Aorta (tissue), 5 donors: ENCODE results near the gene MARK3. TPM values are rescaled to one million over a fixed set of nuclear protein-coding genes. Genes with fewer than 3 reads are reported as not detected.

Experiments
- ATAC-seq: fragments of 200-7000 bp; cut with Tn5 transposase; one replicate; pipeline ENCODE4 v1.9.1; 2022; ENCODE audit warnings: moderate library complexity; ENCODE audit not compliant: low FRiP score
- DNase-seq, 2 donors: peaks; one replicate each; pipeline ENCODE4 v3.0.0-alpha.2; 2020
- H3K27ac ChIP-seq, 2 donors: one replicate each; pipeline ENCODE4 v1.5.1; 2013; ENCODE audit warnings: low read length in 2 of 2, mild to moderate bottlenecking in 2 of 2, moderate library complexity in 2 of 2, control low read depth in 1 of 2, inconsistent platforms in 1 of 2, low read depth in 1 of 2
- H3K27me3 ChIP-seq, 2 donors: one replicate each; pipeline ENCODE4 v1.6.1; 2013; ENCODE audit warnings: control low read depth in 1 of 2, low read length in 1 of 2, mild to moderate bottlenecking in 1 of 2, moderate library complexity in 1 of 2; ENCODE audit not compliant: insufficient read depth in 2 of 2, control insufficient read depth in 1 of 2
- H3K36me3 ChIP-seq, 2 donors: one replicate each; pipeline ENCODE4 v1.6.1; 2013; ENCODE audit warnings: control low read depth in 1 of 2, low read length in 1 of 2, mild to moderate bottlenecking in 1 of 2; ENCODE audit not compliant: insufficient read depth in 2 of 2, control insufficient read depth in 1 of 2
- H3K4me1 ChIP-seq, 2 donors: one replicate each; pipeline ENCODE4 v1.6.1; 2013; ENCODE audit warnings: low read length in 2 of 2, control low read depth in 1 of 2, mild to moderate bottlenecking in 1 of 2, moderate library complexity in 1 of 2; ENCODE audit not compliant: insufficient read depth in 2 of 2, control insufficient read depth in 1 of 2
- H3K4me3 ChIP-seq, 2 donors: one replicate each; pipeline ENCODE4 v1.5.1; 2013; ENCODE audit warnings: low read length in 2 of 2, control low read depth in 1 of 2, mild to moderate bottlenecking in 1 of 2
- H3K9me3 ChIP-seq: one replicate; pipeline ENCODE4 v1.6.1; 2013; ENCODE audit warnings: mild to moderate bottlenecking, low read length; ENCODE audit not compliant: control insufficient read depth
- WGBS, 2 donors: extraction: QIAGEN DNeasy Blood & Tissue Kit; methylation state at CpG; one replicate each; pipeline ENCODE4 v1.1.7; 2013; 5-methylcytosine and 5-hydroxymethylcytosine counted together
- intact Hi-C, 2 donors: fragments of 100-400 bp; cut with DNase I; formaldehyde crosslinking; loops; one replicate each; pipeline versions ENCODE4 v1.14.2 to v1.15.0; 2022
- polyA plus RNA-seq, 2 donors: library from polyadenylated mRNA; stranded (reverse); fragments of 200-250 nt; gene quantifications; one replicate each; pipeline ENCODE4 v1.2.3, GENCODE V29; 2013
- total RNA-seq, 2 donors: library from RNA; stranded (reverse); fragmentation: NEBNext Ultra II Directional; extraction: Animal tissue kit (Norgen Biotek cat#: 25700); gene quantifications; one replicate each; pipeline ENCODE4 v1.2.1, GENCODE V29; 2021
- donor health status: healthy with polysubstance abuse.
- donor health status: Bipolar disorder and iron deficiency.
- donor health status: DM: no; HTN: no; CAD: no.
- donor health status: DM: no; HTN: no; CAD: no.
- donor health status: DM: yes; HTN: yes; CAD: no.

MARK3 gene
- total and polyA plus RNA-seq, 4 donors = 21.7 to 121 (median 86.0) TPM

DNA sequence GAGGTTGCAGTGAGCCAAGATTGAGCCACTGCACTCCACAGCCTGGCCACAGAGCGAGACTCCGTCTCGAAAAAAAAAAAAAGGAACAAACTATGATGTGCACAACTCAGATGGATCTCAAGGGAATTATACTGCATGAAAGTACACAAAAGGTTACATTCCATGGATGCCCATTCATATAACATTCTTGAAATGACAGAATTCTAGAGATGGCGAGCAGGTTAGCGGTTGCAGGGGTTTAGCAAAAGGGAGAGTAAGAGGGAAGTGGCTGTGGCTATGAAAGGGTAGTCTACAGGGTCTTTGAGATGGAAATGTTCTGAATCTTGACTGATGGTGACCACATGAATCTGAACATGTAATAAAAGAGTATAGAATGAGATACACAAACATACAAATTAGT is 87.7 kb downstream of the MARK3 start:
- no peaks in the 10 kb centered on the region for H3K9me3 ChIP-seq
- no peak for DNase-seq
- 78 to 82% methylated on average over 5 of the region's 5 CpGs for WGBS, 2 donors
- peaks cover 4 to 11% of the 10 kb centered on the region in 2 donors for H3K36me3 ChIP-seq
- H3K4me1 ChIP-seq = no peaks in the 10 kb centered on the region
- no peaks in the 10 kb centered on the region for H3K27me3 ChIP-seq
- intact Hi-C loops = no loop called here
- no peak for ATAC-seq
- no peak overlapping the region for H3K4me3 ChIP-seq
- no peak overlapping the region for H3K27ac ChIP-seq

DNA sequence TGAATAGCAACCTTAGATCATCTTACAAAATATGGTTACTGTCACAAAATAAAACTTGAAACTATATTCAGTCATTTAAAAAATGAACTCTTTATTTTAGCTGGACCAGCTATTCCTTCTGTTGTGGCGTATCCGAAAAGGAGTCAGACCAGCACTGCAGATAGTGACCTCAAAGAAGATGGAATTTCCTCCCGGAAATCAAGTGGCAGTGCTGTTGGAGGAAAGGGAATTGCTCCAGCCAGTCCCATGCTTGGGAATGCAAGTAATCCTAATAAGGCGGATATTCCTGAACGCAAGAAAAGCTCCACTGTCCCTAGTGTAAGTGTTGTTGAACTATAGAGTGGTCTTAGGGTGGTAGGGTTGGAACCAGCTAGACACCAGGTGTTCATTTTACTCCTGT is 89.7 kb downstream of the MARK3 start:
- H3K4me3 ChIP-seq = no peak overlapping the region
- intact Hi-C loops = no loop called here
- H3K36me3 ChIP-seq = peaks cover 4 to 9% of the 10 kb centered on the region in 2 donors
- DNase-seq = no peak
- H3K27me3 ChIP-seq = no peaks in the 10 kb centered on the region
- 93 to 94% methylated on average over 5 of the region's 5 CpGs for WGBS, 2 donors
- H3K4me1 ChIP-seq = no peaks in the 10 kb centered on the region
- no peaks in the 10 kb centered on the region for H3K9me3 ChIP-seq
- no peak for ATAC-seq
- no peak overlapping the region for H3K27ac ChIP-seq

DNA sequence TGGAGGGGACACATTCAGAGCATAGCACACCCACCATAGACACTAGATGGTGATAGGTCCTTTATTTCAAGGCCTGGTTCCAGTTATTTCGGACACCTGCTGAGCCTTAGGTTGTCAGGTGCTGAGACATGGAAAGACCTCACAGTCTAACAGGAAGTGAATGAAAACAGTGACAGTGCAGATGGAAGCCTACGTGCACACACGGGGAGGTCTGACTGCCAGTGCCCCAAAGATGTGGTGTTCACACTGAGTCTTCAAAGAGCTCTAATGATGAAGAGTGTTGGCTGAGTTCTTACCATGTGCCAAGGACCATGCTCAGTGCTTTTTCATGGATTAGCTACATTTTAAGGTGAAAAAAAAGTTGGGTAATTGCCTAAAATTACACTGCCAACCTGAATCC is 90.8 kb downstream of the MARK3 start:
- Histone ChIP-seq H3K4me1 (no peaks in the 10 kb centered on the region), H3K27ac (no peak overlapping the region), H3K36me3 (peaks cover 4 to 7% of the 10 kb centered on the region in 2 donors), H3K9me3 (no peaks in the 10 kb centered on the region), H3K27me3 (no peaks in the 10 kb centered on the region), H3K4me3 (no peak overlapping the region)
- ATAC-seq (no peak), DNase-seq (no peak)
- 94 to 99% methylated on average over 3 of the region's 3 CpGs for WGBS, 2 donors
- intact Hi-C loops = no loop called here

DNA sequence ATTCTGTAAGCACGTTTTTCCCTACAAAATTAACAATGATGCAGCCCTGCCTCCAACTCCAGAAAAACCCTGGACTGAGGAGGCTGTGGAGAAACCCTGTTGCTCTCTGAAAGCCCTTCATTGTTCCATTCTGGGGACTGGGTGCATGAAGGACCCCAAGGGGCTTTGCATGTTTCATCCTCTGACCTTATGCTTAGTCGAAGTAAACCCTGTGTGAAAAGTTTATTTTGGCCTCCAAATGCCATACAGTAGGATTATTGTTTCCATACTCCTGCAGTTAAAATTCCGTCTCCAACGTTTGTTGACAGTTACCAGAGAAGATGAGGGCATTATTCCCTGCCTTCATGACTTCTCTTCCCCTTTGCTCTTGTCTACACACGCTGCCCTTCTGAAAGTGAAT is 91.4 kb downstream of the MARK3 start:
- ATAC-seq = no peak
- WGBS, 2 donors = 62 to 68% methylated on average over 5 of the region's 5 CpGs
- Histone ChIP-seq H3K4me3 (no peak overlapping the region), H3K4me1 (no peaks in the 10 kb centered on the region), H3K9me3 (no peaks in the 10 kb centered on the region), H3K27ac (no peak overlapping the region), H3K36me3 (peaks cover 4 to 7% of the 10 kb centered on the region in 2 donors), H3K27me3 (no peaks in the 10 kb centered on the region)
- DNase-seq = no peak
- intact Hi-C loops = no loop called here

DNA sequence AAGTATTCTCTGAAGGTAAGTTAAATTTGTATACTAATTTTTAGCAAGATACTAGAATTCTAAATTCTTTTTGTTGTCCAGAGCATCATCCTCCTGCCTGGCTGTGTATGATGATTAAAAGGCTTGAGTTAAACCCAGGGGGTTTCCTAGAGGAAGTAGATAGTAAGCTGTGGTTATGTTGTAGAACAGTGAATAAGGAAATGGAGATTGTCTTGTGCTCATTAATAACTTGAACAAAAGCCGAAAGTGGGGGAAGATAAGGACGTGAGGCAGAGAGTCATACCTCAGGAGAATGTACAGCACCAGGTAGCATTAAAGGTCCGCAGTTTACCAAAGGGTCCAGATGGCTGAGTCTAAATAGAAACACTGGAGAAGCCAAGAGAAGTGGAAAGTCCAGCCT is 95.4 kb downstream of the MARK3 start:
- Histone ChIP-seq H3K27me3 (no peaks in the 10 kb centered on the region), H3K9me3 (no peaks in the 10 kb centered on the region), H3K27ac (no peak overlapping the region), H3K4me3 (no peak overlapping the region), H3K36me3 (peaks cover 4 to 5% of the 10 kb centered on the region in 2 donors), H3K4me1 (no peaks in the 10 kb centered on the region)
- ATAC-seq (no peak), DNase-seq (no peak)
- intact Hi-C loops = no loop called here
- WGBS, 2 donors = 88 to 91% methylated on average over 3 of the region's 3 CpGs

DNA sequence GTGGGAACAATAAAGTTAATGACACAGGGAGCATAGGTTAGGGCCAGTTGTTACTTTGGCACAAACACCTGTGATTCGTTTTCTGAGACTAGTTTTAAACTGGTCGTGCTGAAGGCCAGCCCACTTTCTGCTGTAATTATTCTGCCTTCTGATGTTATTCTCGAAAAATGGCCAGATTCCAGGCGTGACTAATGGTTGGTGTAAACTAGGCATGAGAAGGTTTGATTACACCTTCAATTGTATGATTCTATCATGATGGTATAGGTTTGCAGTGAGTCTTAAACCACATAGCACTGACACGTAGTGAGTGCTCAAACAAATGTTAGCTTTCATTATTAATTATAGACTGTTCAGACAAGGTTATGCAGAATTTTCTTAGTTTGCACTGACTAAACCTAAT is 98.4 kb downstream of the MARK3 start:
- Histone ChIP-seq H3K9me3 (no peaks in the 10 kb centered on the region), H3K36me3 (peaks cover 0 to 2% of the 10 kb centered on the region in 2 donors), H3K27me3 (no peaks in the 10 kb centered on the region), H3K4me3 (no peak overlapping the region), H3K27ac (no peak overlapping the region), H3K4me1 (no peaks in the 10 kb centered on the region)
- WGBS, 2 donors = 36 to 40% methylated on average over 5 of the region's 5 CpGs
- DNase-seq (no peak), ATAC-seq (no peak)
- intact Hi-C loops = no loop called here

DNA sequence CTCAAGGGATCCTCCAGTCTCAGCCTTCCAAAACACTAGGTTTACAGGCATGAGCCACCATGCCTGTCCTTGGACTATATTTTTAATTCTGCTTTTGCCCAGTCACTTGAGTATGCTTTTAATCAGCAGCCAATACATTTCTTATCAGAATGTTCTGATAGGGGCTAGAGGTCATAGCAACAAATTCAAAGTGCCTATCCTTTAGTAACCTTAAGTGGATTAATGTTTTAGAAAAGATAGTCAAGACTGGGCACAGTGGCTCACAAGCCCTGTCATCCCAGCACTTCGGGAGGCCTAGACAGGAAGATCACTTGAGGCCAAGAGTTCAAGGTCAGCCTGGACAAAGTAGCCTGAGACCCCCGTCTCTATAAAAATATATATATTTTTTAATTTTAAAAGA is 100.3 kb downstream of the MARK3 start:
- Histone ChIP-seq H3K4me1 (no peaks in the 10 kb centered on the region), H3K4me3 (no peak overlapping the region), H3K36me3 (peaks cover 0 to 2% of the 10 kb centered on the region in 2 donors), H3K27me3 (no peaks in the 10 kb centered on the region), H3K27ac (no peak overlapping the region), H3K9me3 (no peaks in the 10 kb centered on the region)
- no peak for DNase-seq
- no peak for ATAC-seq
- WGBS, 2 donors = 91 to 93% methylated on average over 2 of the region's 2 CpGs
- intact Hi-C loops = no loop called here

DNA sequence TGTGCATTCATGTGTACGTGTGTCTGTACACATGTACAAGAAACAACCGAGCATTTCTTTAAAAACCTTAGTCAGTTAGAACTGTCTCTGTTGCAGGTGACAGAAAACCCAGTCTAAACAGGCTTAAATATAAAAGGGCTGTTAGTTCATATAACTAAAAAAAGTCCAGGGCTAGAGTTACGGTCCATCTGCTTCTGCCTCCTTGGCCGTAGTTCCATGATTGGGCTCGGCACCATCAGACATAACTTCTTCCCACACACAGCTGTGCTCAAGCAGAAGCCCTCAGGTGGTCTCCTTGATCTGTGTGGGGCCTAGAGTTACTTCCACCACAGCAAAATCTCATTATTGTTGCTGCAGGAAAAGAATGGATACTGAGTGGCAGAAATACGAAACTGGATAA is 102.9 kb downstream of the MARK3 start:
- DNase-seq (no peak), ATAC-seq (no peak)
- Histone ChIP-seq H3K27ac (no peak overlapping the region), H3K4me3 (no peak overlapping the region), H3K27me3 (no peaks in the 10 kb centered on the region), H3K9me3 (no peaks in the 10 kb centered on the region), H3K36me3 (no peaks in the 10 kb centered on the region), H3K4me1 (no peaks in the 10 kb centered on the region)
- intact Hi-C loops = no loop called here
- WGBS, 2 donors = 87 to 93% methylated on average over 6 of the region's 6 CpGs

DNA sequence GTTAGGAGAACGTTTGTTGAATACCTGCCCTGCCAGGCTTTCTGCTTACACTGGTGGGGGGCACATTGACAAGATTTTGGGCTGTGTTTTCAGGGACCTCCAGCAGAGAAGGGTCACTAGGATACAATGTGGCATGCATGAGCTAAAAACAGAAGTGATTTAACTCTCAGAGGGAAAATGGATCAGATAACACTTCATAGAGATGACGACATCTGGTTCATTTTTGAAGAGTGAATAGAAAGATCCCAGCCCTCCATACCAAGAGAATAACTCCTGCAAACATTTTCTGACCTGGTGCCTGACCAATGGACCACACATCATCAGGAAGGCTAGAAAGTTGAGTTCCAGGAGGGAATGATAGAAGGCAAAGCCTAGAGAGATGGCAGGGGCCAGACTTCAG is 103.7 kb downstream of the MARK3 start:
- no peak for DNase-seq
- no peak for ATAC-seq
- 80 to 86% methylated on average over 2 of the region's 2 CpGs for WGBS, 2 donors
- no peak overlapping the region for H3K4me3 ChIP-seq
- no peaks in the 10 kb centered on the region for H3K36me3 ChIP-seq
- H3K9me3 ChIP-seq = no peaks in the 10 kb centered on the region
- H3K4me1 ChIP-seq = no peaks in the 10 kb centered on the region
- H3K27me3 ChIP-seq = no peaks in the 10 kb centered on the region
- no peak overlapping the region for H3K27ac ChIP-seq
- intact Hi-C loops = no loop called here
